ENCODE measurements around the gene PPFIA2.
A peak's percentile ranks its signal among the peaks of the same experiment; 100 is the strongest.

- TF ChIP-seq CTCF (IDR thresholded peaks at IDR 0.05) (peak; percentile 28 to 49 (median 40)), POLR2A (IDR thresholded peaks at IDR 0.05) (no peak)
Measured at GRCh38 chr12:81644503-81644902, 114.6 kb downstream of the PPFIA2 start.
